ENCODE measurements around the gene RBM33.

Gene RBM33

GRCh38 chr7:155621418-155621980, 23.0 kb upstream of the RBM33 start:
- DNase-seq (ENCODE audit: low read depth in 1 of 2, low spot score in 1 of 2): no peak

GRCh38 chr7:155624412-155624811, 20.0 kb upstream of the RBM33 start:
- no peak for DNase-seq (ENCODE audit: low read depth in 1 of 2, low spot score in 1 of 2)

- no peak for DNase-seq (ENCODE audit: low read depth in 1 of 2, low spot score in 1 of 2)
These were observed 18.9 kb upstream of the RBM33 start for GRCh38 chr7:155625557-155625956.

- no peak for DNase-seq (ENCODE audit: low read depth in 1 of 2, low spot score in 1 of 2)
These were observed 15.3 kb upstream of the RBM33 start for GRCh38 chr7:155629171-155629570.

- no peak for DNase-seq (ENCODE audit: low read depth in 1 of 2, low spot score in 1 of 2)
These were observed 13.3 kb upstream of the RBM33 start for GRCh38 chr7:155631155-155631554.

- DNase-seq (ENCODE audit: low read depth in 1 of 2, low spot score in 1 of 2): no peak
These were observed 8.6 kb upstream of the RBM33 start for GRCh38 chr7:155635817-155636216.

- no peak for DNase-seq (ENCODE audit: low read depth in 1 of 2, low spot score in 1 of 2)
These were observed 7.3 kb upstream of the RBM33 start for GRCh38 chr7:155637155-155637554.

GRCh38 chr7:155638366-155638765, 6.1 kb upstream of the RBM33 start:
- DNase-seq (ENCODE audit: low read depth in 1 of 2, low spot score in 1 of 2): no peak

- no peak for DNase-seq (ENCODE audit: low read depth in 1 of 2, low spot score in 1 of 2)
These were observed 4.4 kb upstream of the RBM33 start for GRCh38 chr7:155639958-155640520.

GRCh38 chr7:155640629-155641028, 3.8 kb upstream of the RBM33 start:
- no peak for DNase-seq (ENCODE audit: low read depth in 1 of 2, low spot score in 1 of 2)

- DNase-seq (ENCODE audit: low read depth in 1 of 2, low spot score in 1 of 2): peak in 1 of 2 donors; percentile 4
These were observed 670 bp upstream of the RBM33 start for GRCh38 chr7:155643804-155644177.

- peak in 1 of 2 donors; percentile 25 for DNase-seq (ENCODE audit: low read depth in 1 of 2, low spot score in 1 of 2)
These were observed 579 bp downstream of the RBM33 start for GRCh38 chr7:155644971-155645509.

GRCh38 chr7:155645662-155646061, 1.2 kb downstream of the RBM33 start:
- DNase-seq (ENCODE audit: low read depth in 1 of 2, low spot score in 1 of 2): no peak

- no peak for DNase-seq (ENCODE audit: low read depth in 1 of 2, low spot score in 1 of 2)
These were observed 2.2 kb downstream of the RBM33 start for GRCh38 chr7:155646669-155647068.

- no peak for DNase-seq (ENCODE audit: low read depth in 1 of 2, low spot score in 1 of 2)
These were observed 2.8 kb downstream of the RBM33 start for GRCh38 chr7:155647302-155647701.

- DNase-seq (ENCODE audit: low read depth in 1 of 2, low spot score in 1 of 2): no peak
These were observed 3.3 kb downstream of the RBM33 start for GRCh38 chr7:155647734-155648133.

GRCh38 chr7:155648752-155649339, 4.4 kb downstream of the RBM33 start:
- no peak for DNase-seq (ENCODE audit: low read depth in 1 of 2, low spot score in 1 of 2)

- no peak for DNase-seq (ENCODE audit: low read depth in 1 of 2, low spot score in 1 of 2)
These were observed 5.1 kb downstream of the RBM33 start for GRCh38 chr7:155649588-155649987.

GRCh38 chr7:155652156-155653114, 8.0 kb downstream of the RBM33 start:
- DNase-seq (ENCODE audit: low read depth in 1 of 2, low spot score in 1 of 2): no peak

- DNase-seq (ENCODE audit: low read depth in 1 of 2, low spot score in 1 of 2): no peak
These were observed 9.3 kb downstream of the RBM33 start for GRCh38 chr7:155653803-155654202.

GRCh38 chr7:155656891-155657290, 12.4 kb downstream of the RBM33 start:
- no peak for DNase-seq (ENCODE audit: low read depth in 1 of 2, low spot score in 1 of 2)

Measured in activated CD4-positive, alpha-beta T cell treated with anti-CD3 and anti-CD28 coated beads, Interleukin-2, amount 50 U/mL, for 24 hours (primary cell).